Activated T-helper 1 cell treated with anti-CD3 and anti-CD28 coated beads, Interleukin-12 subunit alpha, Interleukin-12 subunit beta, Interleukin-2, Interleukin-4 antibody, amounts not matched to agents 30 ng/mL and 10 ng/mL and 1 ng/mL, durations not matched to agents 14 hours and 24 hours and 36 hours (primary cell): ENCODE measurements around the gene TRIP6. TPM values are rescaled to one million over a fixed set of nuclear protein-coding genes. Genes with fewer than 3 reads are reported as not detected.

Experiments
- DNase-seq: peaks from one replicate; pipeline ENCODE4 v3.0.0; 2021; ENCODE audit warnings: low spot score
- H3K27ac Mint-ChIP-seq: one replicate; pipeline ENCODE4 v1.8.0; 2021; ENCODE audit warnings: mild to moderate bottlenecking, mixed read lengths
- H3K27me3 Mint-ChIP-seq: one replicate; pipeline ENCODE4 v1.8.0; 2022; ENCODE audit warnings: mild to moderate bottlenecking, moderate library complexity, mixed read lengths; ENCODE audit not compliant: insufficient read depth
- H3K36me3 Mint-ChIP-seq: one replicate; pipeline ENCODE4 v1.8.0; 2021; ENCODE audit warnings: low read depth, mixed read lengths
- H3K4me1 Mint-ChIP-seq: one replicate; pipeline ENCODE4 v1.8.0; 2021; ENCODE audit warnings: low read depth, mixed read lengths
- H3K4me3 Mint-ChIP-seq: one replicate; pipeline ENCODE4 v1.8.0; 2021; ENCODE audit warnings: mild to moderate bottlenecking, moderate library complexity, mixed read lengths
- H3K9me3 Mint-ChIP-seq: one replicate; pipeline ENCODE4 v1.8.0; 2021; ENCODE audit warnings: mixed read lengths
- intact Hi-C: fragments of 100-400 bp; cut with micrococcal nuclease; formaldehyde crosslinking; loops from one replicate; pipeline ENCODE4 v1.15.1; 2024
- total RNA-seq: library from RNA; stranded (reverse); gene quantifications from 2 replicates; pipeline ENCODE4 v1.2.3, GENCODE V29; 2022

The TRIP6 gene
- total RNA-seq, 1 donor from 2014 or later: 41.5 TPM

GRCh38 chr7:100884736-100885439, 17.7 kb downstream of the TRIP6 start:
- intact Hi-C loops: no loop called here
- H3K4me3 Mint-ChIP-seq: peak overlapping the region; percentile 21
- H3K27me3 Mint-ChIP-seq: no peaks in the 10 kb centered on the region
- DNase-seq: no peak
- peaks cover 78% of the 10 kb centered on the region for H3K36me3 Mint-ChIP-seq
- no peaks in the 10 kb centered on the region for H3K9me3 Mint-ChIP-seq
- peaks cover 38% of the 10 kb centered on the region for H3K4me1 Mint-ChIP-seq
- H3K27ac Mint-ChIP-seq: peak overlapping the region; percentile 12

DNA sequence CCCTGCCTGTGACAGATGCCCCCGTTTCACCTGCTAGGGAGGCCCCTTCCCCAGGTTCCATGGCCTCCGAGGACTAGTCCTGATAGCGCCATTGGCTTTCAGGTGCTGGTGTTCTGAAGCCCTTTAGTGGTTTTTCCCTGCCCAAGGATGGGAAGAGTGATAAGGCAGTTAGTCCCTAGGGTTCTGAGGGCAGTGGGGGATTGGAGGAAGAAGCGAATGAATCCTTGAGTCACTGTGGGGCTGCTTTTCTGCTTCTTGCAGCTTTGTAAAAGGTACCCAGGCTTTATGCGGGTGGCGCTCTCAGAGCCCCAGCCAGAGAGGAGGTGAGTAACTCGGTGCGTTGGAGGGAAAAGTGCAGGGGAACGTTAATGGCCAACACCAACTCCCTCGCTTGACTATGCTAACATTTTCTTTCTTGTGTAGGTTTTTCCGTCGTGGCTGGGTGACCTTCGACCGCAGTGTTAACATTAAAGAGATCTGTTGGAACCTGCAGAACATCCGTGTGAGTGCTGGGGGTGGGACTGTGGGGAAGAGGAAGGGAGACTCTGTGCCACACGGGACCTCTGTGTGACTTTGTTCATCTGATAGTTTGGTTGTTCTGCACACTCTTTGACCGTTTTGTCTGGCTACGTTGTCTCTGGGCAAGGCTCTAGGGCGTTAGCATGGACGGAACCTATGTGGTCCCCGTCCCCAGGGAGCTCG, 18.4 kb downstream of the TRIP6 start:
- Mint-ChIP-seq H3K4me1 (peaks cover 41% of the 10 kb centered on the region), H3K4me3 (peak overlapping the region; percentile 3), H3K9me3 (no peaks in the 10 kb centered on the region)

DNA sequence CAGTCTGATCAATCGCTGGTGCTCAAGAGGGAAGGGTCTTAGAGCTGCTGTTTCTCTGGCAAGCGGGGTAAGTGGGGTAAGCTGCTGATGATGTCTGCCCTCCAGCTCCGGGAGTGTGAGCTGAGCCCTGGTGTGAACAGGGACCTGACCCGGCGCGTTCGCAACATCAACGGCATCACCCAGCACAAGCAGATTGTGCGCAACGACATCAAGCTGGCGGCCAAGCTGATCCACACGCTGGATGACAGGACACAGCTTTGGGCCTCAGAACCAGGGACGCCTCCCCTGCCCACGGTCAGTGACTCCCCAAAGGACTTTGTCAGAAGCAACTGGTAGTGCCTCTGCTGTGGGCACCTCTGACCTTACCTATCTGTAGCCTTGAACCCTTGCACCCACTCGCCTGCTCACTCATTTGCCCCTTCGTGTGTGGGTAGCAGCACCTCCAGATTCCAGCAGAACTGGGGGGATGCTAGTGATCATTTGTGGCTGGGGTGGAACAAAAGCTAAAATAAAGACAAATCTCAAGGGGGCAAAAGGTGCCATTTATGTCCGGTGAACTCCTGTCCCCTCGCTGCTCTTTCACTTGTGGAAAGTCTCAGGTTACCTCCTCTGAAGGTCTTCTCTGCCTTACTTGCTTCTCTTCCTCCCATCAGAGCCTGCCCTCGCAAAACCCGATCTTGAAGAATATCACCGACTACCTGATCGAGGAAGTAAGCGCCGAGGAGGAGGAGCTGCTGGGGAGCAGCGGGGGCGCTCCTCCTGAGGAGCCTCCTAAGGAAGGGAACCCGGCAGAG, 19.2 kb downstream of the TRIP6 start:
- Mint-ChIP-seq H3K36me3 (peaks cover 67% of the 10 kb centered on the region), H3K4me1 (peaks cover 44% of the 10 kb centered on the region), H3K9me3 (no peaks in the 10 kb centered on the region), H3K27ac (peak overlapping the region; percentile 91), H3K4me3 (peak overlapping the region; percentile 26), H3K27me3 (peaks cover 2% of the 10 kb centered on the region)
- DNase-seq: no peak
- intact Hi-C loops: no loop called here

More for the DNA sequence above, 18.4 kb downstream of the TRIP6 start:
- intact Hi-C loops: no loop called here
- DNase-seq: no peak
- H3K36me3 Mint-ChIP-seq: peaks cover 73% of the 10 kb centered on the region
- H3K27me3 Mint-ChIP-seq: no peaks in the 10 kb centered on the region
- H3K27ac Mint-ChIP-seq: peak overlapping the region; percentile 91

DNA sequence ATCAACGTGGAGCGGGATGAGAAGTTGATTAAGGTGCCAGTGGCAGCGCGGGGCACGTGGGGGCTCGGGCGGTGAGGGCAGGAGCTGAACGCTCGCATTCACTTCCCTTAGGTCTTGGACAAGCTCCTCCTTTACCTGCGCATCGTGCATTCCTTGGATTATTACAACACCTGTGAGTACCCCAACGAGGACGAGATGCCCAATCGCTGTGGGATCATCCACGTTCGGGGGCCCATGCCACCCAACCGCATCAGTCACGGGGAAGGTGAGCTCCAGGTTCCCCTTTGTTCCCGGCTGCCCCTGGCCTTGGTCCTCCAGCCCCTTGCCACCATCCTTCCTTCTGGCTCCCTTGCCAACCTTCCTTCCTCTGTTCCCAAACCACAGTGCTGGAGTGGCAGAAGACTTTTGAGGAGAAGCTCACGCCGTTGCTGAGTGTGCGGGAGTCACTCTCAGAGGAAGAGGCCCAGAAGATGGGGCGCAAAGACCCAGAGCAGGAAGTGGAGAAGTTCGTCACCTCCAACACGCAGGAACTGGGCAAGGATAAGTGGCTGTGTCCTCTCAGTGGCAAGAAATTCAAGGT, 19.8 kb downstream of the TRIP6 start:
- Mint-ChIP-seq H3K9me3 (no peaks in the 10 kb centered on the region), H3K4me3 (peak overlapping the region; percentile 84), H3K27ac (peak overlapping the region; percentile 91), H3K36me3 (peaks cover 61% of the 10 kb centered on the region), H3K27me3 (peaks cover 9% of the 10 kb centered on the region), H3K4me1 (peaks cover 47% of the 10 kb centered on the region)
- intact Hi-C loops: no loop called here
- DNase-seq: no peak

DNA sequence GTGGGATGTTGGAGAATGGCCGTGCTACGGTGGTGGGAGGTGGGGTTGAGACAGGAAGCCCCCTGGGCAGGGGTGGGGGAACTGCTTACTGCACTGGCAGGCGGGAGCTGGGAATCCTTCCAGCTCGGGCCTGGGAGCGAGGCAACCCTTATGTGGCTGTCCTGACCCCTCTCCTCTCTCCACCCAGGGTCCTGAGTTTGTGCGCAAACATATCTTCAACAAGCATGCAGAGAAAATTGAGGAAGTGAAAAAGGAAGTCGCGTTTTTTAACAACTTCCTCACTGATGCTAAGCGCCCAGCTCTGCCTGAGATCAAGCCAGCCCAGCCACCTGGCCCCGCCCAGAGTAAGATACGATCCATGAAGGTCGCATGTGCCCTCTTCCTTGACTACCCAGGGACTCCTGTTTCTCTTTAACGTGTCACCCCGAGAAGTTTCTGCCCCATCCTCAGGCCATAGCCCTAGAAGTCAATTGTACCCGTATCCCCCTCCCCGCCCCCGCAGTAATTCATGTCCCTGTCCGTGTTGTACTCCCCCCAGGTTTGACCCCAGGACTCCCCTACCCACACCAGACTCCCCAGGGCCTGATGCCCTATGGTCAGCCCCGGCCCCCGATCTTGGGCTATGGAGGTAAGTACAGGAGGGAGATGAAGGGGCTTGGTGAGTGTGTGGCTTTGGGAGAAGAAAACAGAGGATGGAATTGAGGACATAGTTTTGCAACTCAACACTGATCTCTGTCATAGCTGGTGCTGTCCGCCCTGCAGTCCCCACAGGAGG, 20.5 kb downstream of the TRIP6 start:
- Mint-ChIP-seq H3K4me1 (peaks cover 47% of the 10 kb centered on the region), H3K4me3 (peak overlapping the region; percentile 84), H3K9me3 (no peaks in the 10 kb centered on the region), H3K27ac (peak overlapping the region; percentile 91), H3K36me3 (peaks cover 55% of the 10 kb centered on the region), H3K27me3 (peaks cover 15% of the 10 kb centered on the region)
- intact Hi-C loops: loop anchor here (2.0 kb wide), 1 partner anchor 277 kb away; the partner anchor contains the start of gene VGF
- peak; percentile 53 for DNase-seq

GRCh38 chr7:100888291-100888987, 21.3 kb downstream of the TRIP6 start:
- peaks cover 50% of the 10 kb centered on the region for H3K36me3 Mint-ChIP-seq
- no peak for DNase-seq
- peak overlapping the region; percentile 91 for H3K27ac Mint-ChIP-seq
- peaks cover 19% of the 10 kb centered on the region for H3K27me3 Mint-ChIP-seq
- no peaks in the 10 kb centered on the region for H3K9me3 Mint-ChIP-seq
- intact Hi-C loops: loop anchor here (2.0 kb wide), 1 partner anchor 276 kb away; the partner anchor contains the start of gene VGF
- peaks cover 42% of the 10 kb centered on the region for H3K4me1 Mint-ChIP-seq
- peak overlapping the region; percentile 84 for H3K4me3 Mint-ChIP-seq

DNA sequence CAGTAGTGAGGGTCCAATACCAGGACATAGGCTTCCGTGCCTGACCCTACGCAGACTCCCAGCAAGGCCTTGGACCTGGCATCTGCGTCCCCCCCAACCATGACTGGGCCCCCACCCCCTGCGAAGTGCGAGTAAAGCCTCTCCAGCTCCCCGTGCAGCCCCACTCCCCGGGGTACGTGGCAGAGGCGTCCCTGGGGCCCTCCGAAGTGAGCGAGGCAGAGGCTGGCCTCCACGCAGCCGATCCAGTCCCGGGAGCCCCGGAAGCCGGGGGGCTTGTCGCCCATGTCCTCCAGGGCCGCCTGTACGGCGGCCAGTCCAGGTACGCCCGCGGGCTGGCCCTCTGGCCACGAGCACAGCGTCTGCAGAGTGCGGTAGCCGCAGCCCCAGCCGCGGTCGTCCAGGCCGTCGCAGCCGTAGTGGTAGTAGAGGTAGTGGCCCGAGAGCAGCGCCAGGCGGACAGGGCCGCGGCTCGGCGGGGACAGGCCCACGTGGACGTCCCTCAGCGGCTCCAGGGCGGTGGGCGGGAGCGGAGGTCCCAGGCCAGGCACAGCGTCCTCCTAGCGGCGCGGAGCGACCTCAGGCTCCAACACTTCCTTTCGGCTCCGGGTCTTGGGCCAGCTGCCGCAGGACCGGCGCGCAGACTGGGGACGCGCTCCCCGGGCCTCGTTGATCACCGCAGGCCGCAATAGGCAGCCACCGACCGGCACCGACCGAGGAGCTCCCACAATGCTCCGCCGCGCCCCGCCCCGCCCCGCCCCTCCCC, 22.0 kb downstream of the TRIP6 start, which contains the start of gene UFSP1:
Gene UFSP1 (minus strand): TSS at position 728 of the 763 bp plus-strand sequence. CDS start 444 bp downstream, at position 284.
- H3K36me3 Mint-ChIP-seq: peaks cover 43% of the 10 kb centered on the region
- intact Hi-C loops: loop anchor here (1.0 to 2.0 kb wide), 7 partner anchors 8 to 461 kb away; partner anchors contain the start of genes SLC12A9, SRRT, VGF and ZCWPW1
- H3K9me3 Mint-ChIP-seq: no peaks in the 10 kb centered on the region
- peaks cover 21% of the 10 kb centered on the region for H3K27me3 Mint-ChIP-seq
- H3K27ac Mint-ChIP-seq: peak within 1 kb of the TSS; percentile 91
- peak within 1 kb of the TSS; percentile 84 for H3K4me3 Mint-ChIP-seq
- H3K4me1 Mint-ChIP-seq: peaks cover 42% of the 10 kb centered on the region
- DNase-seq: no peak

- H3K4me3 Mint-ChIP-seq: peak overlapping the region; percentile 82
- peaks cover 24% of the 10 kb centered on the region for H3K27me3 Mint-ChIP-seq
- intact Hi-C loops: loop anchor here (10.0 kb wide), 1 partner anchor 394 kb away; no protein-coding TSS in a partner anchor
- peaks cover 27% of the 10 kb centered on the region for H3K36me3 Mint-ChIP-seq
- H3K9me3 Mint-ChIP-seq: no peaks in the 10 kb centered on the region
- no peak for DNase-seq
- H3K4me1 Mint-ChIP-seq: peaks cover 41% of the 10 kb centered on the region
- peak overlapping the region; percentile 67 for H3K27ac Mint-ChIP-seq
Measured at GRCh38 chr7:100890653-100891567, 23.7 kb downstream of the TRIP6 start.

- Mint-ChIP-seq H3K4me1 (peaks cover 40% of the 10 kb centered on the region), H3K27me3 (peaks cover 30% of the 10 kb centered on the region), H3K9me3 (no peaks in the 10 kb centered on the region), H3K4me3 (peak overlapping the region; percentile 79), H3K36me3 (peaks cover 21% of the 10 kb centered on the region), H3K27ac (no peak overlapping the region)
- no peak for DNase-seq
- intact Hi-C loops: loop anchor here (10.0 kb wide), 1 partner anchor 393 kb away; no protein-coding TSS in a partner anchor
Measured at GRCh38 chr7:100891568-100892247, 24.5 kb downstream of the TRIP6 start.
